Measurements from ENCODE around the gene ZBTB5.
"Not testable (repeated sequence)": the region's sequence is repeated elsewhere in the genome, so short reads cannot be mapped to it uniquely, and the experiment has no call there.

Gene ZBTB5

GRCh38 chr9:37486256-37486615 is 21.0 kb upstream of the ZBTB5 start:
- DNase-seq = peak; percentile 38

DNA sequence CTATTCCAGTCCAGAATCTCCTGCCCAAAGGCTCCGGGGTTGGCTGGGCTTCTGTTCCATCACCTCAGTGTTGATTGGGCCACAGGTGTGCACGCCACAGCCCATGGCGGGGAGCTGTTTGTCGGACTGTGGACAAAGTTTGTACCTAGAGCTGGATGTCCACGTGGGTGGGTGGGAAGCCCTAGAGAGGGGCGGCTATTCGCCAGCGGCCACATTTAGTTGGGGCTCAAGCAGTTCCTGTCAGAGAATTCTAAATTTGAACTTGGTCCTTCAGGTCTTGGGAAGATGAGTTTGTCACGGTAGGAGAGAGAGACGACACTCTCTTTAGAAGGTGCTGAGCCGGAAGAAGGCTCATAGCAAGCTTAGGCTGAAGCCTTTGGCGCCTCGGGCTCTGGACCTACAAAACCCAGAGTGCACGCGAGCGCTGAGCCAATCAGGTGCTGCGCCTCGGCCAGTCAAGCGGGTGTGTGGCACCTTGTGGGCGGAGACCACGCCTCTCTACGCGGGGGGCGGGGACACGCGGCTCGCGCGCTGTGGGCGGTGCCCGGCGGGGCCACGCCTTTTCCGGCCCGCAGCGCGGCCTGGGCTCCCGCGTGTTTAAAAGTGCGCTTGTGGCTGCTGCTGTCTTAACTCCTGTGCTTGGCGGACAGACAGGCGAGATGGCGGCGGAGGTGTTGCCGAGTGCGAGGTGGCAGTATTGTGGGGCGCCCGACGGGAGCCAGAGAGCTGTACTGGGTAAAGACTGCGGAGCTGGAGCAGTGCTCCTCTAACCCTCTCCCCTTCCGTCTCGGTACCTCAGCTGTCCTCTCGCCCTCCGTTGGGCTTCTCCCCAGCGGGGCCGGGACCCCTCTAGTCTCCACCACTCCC is 20.4 kb upstream of the ZBTB5 start, which contains the start of gene POLR1E:
POLR1E (plus strand) TSS at position 560 of the 867 bp plus-strand sequence; CDS start at position 660, 100 bp downstream.
- peak; percentile 97 for DNase-seq

- DNase-seq = peak; percentile 9
Measured at GRCh38 chr9:37480759-37481158, 15.5 kb upstream of the ZBTB5 start.

DNA sequence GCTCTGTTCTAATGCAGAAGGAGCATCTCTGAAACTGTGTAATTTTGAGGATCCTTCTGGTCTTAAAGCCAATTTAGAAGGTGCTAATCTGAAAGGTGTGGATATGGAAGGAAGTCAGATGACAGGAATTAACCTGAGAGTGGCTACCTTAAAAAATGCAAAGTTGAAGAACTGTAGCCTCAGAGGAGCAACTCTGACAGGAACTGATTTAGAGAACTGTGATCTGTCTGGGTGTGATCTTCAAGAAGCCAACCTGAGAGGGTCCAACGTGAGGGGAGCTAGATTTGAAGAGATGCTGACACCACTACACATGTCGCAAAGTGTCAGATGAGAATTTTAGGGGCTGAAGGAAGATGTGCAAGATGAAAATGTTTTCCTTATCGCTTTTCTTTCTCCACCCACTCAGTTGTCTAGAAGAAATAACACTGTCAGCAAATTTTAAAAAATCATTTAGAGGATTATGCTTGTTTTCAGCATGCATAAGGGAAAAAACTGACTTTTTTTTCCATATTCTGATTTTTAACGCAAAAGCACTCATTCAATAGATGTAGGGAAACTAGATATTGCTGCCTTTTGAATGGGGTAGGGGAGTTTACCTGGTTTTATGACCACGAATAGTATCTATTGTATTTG is 12.9 kb upstream of the ZBTB5 start:
- not testable (repeated sequence) for DNase-seq

GRCh38 chr9:37477443-37477842 is 12.2 kb upstream of the ZBTB5 start:
- not testable (repeated sequence) for DNase-seq

DNA sequence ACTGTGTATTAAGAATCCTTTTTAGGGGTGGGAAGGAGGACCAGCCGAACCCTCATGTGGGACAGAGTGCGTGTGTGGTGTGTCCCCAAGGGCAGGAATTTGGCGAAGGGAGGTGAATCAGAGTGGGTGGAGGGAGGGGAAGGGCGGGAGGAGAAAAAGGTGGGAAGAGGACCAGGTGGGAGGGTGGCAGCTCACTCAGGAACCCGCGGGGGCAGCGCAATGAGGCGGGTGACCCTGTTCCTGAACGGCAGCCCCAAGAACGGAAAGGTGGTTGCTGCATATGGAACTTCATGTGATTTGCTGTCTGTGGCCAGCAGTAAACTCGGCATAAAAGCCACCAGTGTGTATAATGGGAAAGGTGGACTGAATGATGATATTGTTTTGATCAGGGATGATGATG is 11.7 kb upstream of the ZBTB5 start:
- no peak for DNase-seq

DNA sequence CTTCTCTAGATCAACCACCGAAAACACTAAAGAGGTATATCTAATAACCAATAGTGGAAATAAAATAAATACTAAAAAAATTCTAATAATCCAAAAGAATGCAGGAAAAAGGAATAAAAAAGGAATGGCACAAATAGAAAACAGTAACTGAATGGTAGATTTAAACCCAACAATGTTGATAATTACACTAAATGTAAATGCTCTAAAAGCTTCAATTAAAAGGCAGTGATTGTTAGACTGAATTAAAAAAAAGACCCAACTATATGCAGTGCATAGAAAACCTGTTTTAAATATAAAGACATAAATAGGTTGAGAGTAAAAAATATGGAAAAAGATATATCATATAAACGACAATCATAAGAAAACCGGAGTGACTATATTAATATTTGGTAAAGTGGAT is 9.2 kb upstream of the ZBTB5 start:
- no peak for DNase-seq

GRCh38 chr9:37473982-37474381 is 8.7 kb upstream of the ZBTB5 start:
- DNase-seq = not testable (repeated sequence)

- DNase-seq = no peak
Measured at GRCh38 chr9:37471942-37472684, 6.9 kb upstream of the ZBTB5 start.

GRCh38 chr9:37468620-37469019 is 3.4 kb upstream of the ZBTB5 start:
- no peak for DNase-seq

- not testable (repeated sequence) for DNase-seq
Measured at GRCh38 chr9:37467530-37467929, 2.3 kb upstream of the ZBTB5 start.

GRCh38 chr9:37466037-37466709 is 923 bp upstream of the ZBTB5 start:
- DNase-seq = peak; percentile 55

- DNase-seq = no peak
Measured at GRCh38 chr9:37464426-37465248, 613 bp downstream of the ZBTB5 start.

DNA sequence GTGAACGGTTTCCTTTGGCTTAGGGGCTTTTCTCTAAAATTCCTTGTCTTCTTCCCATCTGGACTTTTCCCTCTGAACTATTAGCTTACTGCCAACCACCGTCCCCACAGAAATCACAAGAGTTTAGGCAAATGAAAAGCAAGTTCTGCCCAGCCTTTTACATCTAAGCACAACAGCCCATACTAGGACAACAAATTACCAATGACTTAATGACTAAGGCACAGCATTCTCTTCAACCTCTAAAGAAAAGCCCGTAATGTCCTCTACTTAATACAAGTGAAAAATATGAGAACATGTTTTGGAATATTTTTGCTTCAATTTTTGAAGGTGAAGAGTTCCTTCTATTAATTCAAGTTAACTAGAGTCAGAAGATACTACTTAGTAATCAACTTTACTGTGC is 1.2 kb downstream of the ZBTB5 start:
- no peak for DNase-seq

- no peak for DNase-seq
Measured at GRCh38 chr9:37456817-37457216, 8.4 kb downstream of the ZBTB5 start.

- DNase-seq = no peak
Measured at GRCh38 chr9:37455884-37456647, 9.2 kb downstream of the ZBTB5 start.

GRCh38 chr9:37454238-37454637 is 11.0 kb downstream of the ZBTB5 start:
- no peak for DNase-seq

DNA sequence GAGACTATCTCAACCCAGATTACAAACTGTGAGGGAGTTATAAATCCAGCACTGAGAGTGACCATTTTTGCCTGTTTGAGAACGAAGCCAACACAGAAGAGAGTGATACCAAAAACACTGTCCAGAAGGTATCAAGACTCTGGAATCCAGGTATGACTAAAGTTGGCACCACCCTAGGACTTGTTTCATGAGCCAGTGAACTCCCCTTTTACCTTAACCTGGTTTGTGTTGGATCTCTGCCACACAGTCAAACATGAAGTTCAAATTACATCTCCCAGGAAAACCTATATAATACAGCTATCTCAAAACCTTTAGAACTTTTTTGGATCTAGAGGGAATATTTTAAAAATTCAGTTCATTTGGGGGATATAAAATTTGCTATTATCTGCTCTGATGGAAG is 11.4 kb downstream of the ZBTB5 start:
- no peak for DNase-seq

DNA sequence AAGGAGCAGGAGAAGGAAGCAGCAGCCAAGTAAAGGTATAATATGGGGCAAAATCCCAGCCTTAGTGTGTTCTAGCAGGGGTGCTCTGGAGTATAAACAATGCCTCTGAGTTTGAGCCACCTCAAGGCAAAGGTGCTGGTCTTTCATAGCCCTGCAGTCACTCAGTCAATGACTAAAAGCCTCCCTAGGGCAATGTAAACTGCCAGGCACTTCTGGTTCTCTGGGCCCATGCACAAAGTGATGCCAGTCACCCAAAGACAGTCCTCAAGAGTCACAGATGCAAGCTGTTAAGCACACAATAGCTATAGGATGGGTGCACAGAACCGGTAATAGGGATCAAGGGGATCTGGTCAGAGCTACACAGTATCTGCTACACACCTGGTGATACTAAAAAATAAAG is 12.6 kb downstream of the ZBTB5 start:
- DNase-seq = no peak

GRCh38 chr9:37451628-37452027 is 13.6 kb downstream of the ZBTB5 start:
- no peak for DNase-seq
